Measurements from ENCODE around the gene ZNF771.

Gene ZNF771

DNA sequence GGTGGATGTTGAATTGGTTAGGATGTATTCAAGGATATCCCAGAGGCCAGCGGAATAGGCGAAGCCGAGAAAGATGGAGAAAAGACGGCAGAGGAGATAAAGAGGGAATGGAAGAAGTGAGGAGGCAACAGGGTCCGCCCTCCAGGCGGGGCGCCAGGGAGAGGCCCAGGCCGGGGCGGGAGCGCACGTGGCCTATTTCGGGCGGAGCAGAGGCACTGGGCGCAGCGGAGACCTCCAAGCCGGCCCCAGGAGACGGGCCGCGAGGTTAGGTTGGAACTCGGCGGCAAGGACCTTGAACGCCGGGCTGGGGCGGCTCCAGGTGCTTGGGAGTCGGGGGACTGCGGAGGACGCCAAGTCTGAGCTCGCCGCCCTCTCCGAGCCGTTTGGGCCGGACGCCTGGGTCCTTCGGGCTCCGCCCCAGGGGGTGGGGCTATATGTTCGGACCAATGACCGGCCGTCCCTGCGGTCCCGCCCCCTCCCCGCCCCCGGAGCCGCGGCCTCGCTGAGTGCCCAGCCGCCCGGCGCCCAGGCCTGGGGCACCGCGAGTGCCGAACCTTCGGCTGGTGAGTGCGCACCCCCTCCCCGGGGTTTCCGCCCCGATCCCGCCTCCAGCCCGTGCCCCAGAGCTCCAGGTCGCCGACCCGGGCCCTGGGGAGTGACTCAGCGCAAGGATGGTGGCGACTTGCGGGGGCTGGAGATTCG, at the start of gene ZNF771:
Gene ZNF771, plus strand, starts transcription at position 505 of the 702 bp plus-strand sequence. CDS start 448 bp downstream, outside the sequence.
- DNase-seq (ENCODE audit: low spot score), result peak; percentile 96

DNA sequence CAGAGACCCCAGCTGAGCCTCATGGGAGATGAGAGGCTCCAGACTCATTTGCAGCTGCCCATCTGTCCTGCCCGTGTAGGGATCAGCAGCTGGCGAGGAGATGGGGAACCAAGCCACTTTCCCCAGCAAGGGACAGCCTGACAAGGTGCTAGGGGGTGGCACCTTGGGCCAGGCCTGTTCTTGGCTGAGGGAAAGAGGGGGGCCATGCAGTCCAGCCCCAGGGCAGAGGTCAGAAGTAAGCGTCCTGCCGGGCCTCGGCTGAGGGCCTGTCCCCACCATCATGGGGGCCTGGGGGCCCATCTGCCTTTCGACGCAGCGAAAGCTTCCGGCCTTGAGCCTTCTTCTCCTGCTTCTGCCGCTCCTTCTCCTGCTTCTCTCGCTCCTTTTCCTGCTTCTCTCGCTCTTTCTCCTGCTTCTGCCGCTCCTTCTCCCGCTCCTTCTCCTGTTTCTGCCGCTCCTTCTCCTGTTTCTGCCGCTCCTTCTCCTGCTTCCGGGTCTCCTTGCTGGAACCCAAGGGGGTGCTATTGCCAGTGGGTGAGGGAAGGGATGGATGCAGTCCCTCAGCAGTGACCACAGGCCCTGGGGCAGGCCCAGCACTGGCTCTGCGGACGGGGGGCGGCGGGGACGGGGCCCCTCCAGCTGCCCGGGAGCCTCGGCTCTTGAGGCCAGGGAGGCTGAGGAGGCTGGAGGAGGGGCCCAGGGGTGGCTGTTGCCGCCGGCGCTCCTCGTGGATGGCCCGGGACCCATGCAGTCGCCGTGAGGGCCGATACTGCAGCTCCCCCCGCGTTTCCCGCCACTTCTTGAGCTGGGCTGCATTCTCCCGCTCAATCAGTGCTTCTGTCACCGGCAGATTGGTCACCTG, 49.5 kb upstream of the ZNF771 start:
- no peak for DNase-seq (ENCODE audit: low spot score)

DNA sequence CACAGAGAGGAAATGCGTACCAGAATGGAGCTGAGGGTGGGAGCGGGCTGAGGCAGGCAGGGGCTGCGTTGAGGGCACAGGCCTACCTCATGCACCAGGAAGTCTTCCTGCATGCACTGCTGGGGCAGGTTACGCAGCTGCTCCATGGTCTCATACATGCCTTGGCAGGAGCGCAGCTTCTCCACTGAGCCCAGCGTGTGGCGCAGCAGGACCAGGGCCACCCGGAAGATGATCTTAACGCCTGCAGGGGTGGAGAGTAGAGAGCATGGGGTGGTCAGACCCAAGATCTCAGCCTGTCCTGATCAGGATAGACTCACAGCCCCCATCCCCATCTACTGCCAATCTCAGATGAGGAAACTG, 48.8 kb upstream of the ZNF771 start:
- DNase-seq (ENCODE audit: low spot score), result no peak

DNA sequence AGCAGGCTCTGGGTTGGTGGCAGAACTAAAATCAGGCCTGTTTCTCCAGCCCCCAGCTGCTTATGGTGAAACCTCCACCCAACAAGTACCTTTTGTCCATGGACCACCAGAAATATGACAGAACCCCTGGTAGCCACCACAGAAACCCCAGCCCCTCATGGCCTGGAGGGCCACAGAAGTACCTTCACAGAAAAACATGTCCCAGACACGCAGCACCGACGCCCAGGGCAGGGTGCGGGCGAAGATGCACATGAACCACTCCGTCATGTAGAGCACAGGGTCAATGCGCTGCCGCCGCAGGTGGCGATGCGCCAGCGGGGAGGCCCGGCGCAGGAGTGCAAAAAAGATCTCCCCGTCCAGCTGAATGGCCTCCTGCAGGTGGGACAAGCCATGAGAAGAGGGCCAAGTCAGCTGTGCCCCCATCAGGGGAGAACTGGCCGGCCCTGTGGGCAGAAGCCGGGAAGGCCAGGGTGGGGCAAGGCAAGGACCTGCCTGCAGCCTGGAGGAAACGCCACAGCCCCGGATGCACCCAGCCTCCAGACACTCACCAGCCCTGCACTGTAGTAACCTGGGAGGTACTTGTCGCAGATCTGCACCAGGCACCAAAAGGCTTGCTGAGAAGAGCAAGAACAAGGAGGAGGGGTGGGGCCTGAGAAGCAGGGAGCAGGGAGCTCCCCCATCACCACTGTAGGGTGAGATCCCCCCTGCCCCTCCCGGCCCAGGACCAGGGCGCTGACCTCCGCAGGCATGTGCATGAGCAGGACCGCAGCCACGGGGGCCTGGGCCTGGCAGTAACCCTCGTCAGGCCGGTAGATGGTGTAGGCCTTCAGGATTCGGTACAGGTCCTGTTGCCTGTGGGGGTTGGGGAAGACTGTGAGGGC, 48.2 kb upstream of the ZNF771 start:
- DNase-seq (ENCODE audit: low spot score), result no peak

DNA sequence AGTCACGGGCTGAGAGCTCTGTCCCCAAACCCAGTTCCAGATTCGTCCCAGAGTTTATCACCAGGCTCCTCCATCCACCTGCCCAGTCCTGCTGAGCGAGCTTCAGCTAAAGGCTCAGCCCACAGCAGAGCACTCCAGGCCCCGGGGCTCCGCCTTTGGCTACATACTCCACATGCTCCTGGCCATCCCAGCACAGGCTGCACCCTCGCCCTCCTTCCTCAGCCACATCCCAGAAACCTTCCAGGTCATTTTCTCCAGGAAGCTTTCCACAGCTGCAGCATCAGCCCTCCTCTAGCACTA, 47.6 kb upstream of the ZNF771 start:
- no peak for DNase-seq (ENCODE audit: low spot score)

DNA sequence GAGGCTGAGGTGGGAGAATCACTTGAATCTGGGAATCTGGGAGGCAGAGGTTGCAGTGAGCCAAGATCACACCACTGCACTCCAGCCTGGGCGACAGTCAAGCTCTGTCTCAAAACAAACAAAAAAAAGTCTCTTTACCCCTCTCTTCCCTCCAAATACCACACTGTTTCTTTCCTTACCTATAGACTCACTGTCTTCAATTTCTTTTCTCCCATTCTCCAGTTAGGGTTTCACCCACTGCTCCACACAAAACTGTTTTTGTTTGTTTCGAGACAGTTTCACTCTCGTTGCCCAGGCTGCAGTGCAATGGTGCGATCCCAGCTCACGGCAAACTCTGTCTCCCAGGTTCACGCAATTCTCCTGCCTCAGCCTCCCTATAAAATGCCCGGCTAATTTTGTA, 46.2 kb upstream of the ZNF771 start:
- no peak for DNase-seq (ENCODE audit: low spot score)

DNA sequence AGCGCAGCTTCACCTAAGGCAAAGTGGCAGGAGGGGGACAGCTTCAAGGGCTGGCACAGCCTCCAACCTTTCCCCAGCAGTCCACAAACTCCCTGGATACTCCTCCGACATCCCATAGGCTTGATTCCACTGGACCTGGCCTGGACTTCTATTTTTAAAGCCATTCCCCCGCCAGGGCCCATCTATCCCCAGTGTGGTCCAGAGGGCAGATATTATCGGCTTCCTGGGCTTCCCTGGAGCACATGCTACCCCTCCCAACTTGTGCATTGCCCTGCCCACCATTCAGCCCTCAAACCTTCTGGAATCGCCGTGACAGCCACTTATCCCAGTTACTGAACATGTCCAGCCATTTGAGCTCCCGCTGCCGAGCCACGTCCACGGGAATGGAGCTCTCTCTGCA, 42.2 kb upstream of the ZNF771 start:
- no peak for DNase-seq (ENCODE audit: low spot score)

DNA sequence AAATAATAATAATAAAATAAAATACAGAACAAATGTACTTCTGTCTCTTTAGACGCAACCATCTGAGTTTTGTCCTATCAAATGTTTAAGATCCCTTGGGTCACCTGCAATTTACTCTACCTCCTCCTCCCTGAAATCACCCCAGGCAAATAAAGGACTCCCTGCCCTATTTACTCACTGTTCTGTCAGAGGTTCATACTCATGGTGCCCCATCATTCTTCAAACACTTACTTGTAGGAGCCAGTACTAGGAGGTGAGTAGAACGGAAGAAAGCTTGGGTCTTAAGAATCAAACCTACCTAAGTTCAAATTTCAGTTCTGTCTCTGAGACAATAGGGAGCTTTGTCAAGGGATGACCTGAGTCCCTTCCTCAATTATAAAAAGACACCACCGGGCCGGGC, 40.9 kb upstream of the ZNF771 start:
- DNase-seq (ENCODE audit: low spot score), result no peak

DNA sequence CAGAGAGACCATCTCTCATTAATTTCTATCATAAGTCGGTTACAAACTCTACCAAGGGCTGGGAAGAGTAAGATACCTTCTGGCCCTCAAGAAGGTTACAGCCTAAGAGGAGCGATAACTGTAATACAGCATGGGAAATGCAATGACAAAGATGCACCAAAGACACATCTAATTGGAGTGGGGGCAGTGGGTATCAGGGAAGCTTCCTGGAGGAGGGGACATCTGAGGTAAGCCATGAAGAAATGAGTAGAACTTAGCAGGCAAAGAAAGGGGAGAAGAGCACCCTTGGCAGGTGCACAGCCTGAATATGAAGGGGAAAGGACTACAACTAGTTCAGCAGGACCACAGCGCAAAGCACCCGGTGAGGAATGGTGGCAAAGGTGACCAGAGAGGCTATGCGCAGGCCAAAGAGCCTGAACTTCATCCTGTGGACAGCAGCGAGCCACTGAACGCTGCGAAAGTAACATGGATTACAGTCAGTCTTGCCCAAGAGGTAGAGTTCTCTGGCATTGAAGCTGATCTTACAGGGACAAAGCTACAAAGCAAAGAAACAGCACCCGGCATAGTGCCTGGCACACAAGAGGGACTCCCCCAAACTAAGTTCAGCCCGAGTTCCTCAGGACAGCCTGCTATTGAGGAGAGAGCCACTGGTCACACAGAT, 39.9 kb upstream of the ZNF771 start:
- no peak for DNase-seq (ENCODE audit: low spot score)

DNA sequence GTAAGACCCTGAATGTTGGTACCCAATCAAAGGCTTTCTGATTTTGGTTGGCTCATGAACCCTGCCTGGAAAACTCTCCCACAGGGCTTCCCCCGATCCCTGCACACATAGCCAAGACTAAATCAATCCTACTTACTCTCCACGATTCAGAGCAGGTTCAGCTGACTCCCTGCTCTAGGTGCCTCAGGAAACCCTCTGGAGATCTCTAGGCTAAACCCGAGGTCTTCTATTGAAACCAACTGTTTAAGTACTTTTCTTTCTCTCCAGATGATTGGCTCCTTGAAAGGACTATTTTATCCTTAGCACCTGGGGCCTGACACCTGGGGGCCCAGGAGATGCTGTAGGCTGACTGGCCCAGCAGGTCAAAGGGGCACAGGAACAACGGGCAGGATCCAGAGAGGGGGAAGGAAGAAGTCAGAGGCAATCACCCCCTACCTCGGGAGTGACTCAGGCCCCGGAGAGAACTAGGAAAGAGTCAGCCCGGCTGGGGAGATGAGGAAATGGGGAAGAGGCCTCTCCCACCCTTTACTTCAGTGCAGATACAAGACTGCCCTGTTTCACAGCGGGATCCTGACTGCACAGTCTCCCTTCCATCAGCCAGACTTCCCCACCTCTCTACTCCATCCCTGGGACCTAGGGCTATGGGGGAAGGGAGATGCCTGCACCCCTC, 39.1 kb upstream of the ZNF771 start:
- no peak for DNase-seq (ENCODE audit: low spot score)

DNA sequence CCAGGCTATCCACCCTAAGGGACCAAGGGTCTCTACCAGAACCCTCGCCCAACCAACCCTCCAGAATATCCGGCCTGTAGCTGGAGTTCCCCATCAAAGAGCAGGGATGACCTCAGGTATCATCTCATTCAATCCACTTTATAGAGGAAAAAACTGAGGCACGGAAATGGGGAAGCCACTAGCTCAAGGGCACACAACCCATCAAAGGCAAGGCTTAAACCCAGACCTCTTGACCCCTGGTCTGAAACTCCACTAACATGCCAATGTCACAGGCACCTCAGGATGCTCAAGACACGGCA, 38.7 kb upstream of the ZNF771 start:
- no peak for DNase-seq (ENCODE audit: low spot score)

DNA sequence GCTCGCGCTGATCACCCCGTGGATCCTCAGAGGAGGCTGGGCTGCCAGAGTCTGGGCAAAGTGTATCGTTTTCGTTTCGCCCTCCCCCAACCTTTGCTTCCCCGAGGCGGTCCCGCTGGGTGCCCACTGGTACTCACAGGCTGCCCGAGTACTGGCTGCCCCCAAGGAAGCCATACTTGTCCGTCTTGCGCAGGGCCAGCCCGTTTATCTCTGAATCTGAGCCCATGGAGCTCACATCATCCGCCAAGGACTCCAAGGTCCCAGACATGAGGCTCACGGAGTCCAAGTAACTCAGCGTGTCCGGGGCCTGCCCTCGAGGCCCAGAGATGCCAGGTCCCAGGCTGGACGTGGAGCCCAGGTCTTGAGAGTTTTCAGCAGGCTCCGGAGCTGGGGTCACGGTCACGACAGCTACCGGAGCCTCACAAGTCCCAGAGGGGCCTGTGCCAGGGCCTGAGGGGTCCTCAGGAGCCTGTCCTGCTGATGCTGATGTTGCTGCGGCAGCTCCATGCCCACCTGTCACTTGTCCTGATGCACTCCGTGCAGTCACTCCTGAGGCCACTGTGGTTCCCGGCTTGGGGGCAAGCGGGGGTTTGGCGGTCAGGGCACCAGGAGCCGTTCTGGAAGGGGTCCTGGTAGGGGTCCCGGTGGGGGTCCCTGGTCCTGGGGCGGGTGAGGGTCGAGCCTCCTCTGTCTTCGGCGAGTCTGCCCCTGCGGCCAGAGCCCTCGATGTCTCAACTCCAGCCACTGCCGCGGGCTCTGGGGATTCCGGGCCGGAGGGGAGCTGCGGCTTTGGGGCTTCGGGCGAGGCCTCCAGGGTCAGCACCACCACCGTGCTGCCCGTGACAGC, 38.1 kb upstream of the ZNF771 start:
- no peak for DNase-seq (ENCODE audit: low spot score)

DNA sequence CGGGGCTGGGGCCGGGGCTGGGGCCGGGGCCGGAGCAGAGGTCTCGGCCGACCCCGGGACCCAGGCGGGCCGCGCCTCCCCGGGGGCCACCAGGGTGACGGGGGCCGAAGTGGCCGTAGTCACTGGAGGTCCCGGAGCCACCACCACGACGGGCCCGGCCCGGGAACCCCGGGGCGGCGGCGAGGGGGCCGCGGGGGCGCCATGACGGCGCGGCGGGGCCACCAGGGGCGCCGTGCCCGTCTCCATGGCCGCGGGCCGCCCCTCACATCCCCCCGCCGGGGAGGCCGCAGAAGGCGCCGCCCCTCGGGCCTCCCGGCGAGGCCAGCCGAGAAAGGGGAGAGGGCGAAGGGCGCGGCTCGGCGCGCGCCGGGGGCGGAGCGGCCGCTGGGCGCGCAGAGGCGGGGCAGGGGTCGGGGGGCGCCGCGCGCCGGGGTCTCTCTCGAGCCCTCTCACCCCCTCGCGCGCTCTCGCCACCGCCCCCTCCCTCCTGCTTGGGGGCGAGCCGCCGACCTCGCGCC, 37.4 kb upstream of the ZNF771 start:
- no peak for DNase-seq (ENCODE audit: low spot score)

DNA sequence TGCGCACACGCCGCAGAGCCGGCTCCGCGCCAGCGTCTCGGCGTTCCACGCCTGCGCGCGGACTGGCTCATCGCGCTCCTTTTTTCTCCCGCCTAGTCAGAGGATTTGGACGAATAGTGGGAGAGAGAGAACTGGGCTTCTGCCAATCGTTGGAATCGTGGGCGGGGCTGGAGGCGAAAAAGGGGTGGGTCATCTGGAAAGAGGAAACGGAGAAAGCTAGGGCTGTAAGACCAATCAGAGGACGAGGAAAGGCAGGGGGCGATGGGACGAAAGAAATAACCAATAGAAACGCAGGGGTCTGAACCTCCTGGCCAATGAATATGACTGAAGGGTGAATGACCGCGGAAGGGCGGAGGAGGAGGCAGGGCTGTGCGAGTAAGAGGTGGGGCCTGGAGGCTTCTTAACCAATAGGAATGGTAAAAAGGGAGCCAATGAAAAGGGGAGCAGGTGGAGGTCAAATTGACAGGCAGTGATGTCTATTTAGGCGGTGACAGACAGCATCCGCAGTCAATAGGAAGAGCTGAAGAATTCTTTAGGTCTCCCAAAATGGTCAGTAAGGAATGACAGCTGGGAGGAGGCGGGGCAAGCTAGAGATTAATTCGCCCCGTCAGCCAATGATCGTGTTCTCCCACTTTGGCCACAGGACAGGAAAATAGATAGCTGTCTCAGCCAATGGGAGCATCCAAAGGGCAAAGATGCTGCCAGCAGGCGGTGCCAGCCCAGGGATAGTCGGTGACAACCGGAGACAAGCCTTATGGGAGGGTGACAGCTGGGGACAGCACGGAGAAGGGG, 36.8 kb upstream of the ZNF771 start, which contains the start of gene TBC1D10B:
Gene TBC1D10B, minus strand, starts transcription at position 39 of the 792 bp plus-strand sequence. CDS start 311 bp downstream, outside the sequence.
- DNase-seq (ENCODE audit: low spot score), result peak; percentile 100

DNA sequence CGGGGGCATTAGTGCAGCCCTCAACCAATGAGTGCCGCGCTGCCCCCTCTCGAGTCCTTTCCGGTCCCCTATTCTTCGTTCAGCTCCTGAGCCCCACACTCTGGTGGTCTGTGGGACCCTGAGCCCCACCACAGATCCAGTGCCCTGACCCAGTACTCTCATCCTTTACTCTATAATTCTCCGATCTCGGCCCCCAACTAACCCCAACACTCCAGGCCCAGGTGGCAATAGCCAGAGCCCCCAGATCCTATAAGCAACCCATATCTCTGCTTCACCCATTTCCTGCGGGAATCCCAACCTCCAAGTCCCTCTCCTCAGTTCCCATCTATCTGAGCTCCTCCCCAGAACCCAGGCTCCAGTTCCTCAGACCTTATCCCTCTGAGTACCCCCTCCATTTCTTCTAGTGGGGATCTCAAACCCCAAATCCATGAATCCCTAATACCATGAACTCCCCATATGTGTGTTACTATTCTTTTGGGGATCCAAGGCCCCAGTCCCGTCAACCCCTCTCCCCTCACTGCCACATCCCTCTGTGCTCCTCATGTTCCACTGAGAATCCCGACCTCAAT, 36.1 kb upstream of the ZNF771 start:
- DNase-seq (ENCODE audit: low spot score), result no peak

DNA sequence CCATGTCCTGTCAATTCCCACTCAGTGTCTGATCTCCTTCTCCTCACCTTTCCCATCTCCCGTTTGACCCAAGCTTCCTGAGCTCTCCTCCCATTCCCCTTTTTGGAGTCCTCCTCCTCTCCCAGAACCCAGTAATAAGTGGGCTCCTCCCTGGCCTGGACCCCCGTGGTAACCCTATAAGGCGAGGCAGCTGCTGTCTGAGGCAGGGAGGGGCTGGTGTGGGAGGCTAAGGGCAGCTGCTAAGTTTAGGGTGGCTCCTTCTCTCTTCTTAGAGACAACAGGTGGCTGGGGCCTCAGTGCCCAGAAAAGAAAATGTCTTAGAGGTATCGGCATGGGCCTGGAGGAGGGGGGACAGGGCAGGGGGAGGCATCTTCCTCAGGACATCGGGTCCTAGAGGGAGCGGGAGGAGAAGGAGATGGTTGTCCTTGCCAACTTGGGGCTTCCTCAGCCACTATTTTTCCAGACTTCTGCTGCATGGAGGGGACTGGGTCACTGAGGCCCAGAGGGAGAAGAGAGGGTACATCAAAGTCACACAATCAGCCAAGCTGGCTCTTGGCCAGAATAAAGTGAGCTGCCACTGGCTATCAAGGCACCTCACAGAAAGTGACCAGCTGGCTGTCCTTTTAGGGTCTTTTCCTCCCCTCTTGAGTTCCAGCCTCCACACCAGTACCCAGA, 35.2 kb upstream of the ZNF771 start:
- no peak for DNase-seq (ENCODE audit: low spot score)

DNA sequence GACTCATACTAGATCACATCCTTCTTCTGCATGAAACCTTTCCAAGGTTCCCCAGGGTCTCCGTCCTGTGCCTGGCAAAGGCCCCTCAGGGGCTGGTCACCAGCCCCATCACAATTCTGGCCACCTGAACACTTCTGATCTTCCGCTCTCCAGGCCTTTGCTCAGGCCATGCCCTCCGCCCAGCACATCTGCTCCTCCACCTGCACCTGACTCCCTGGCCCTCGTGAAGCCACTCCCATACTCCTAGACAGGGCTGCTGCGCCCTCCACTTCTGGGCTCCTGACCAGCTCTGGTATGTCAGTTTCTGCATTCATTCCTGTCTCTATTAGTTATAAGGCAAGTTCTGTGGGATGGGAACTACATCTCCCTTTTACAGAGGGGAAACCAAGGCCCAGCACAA, 34.7 kb upstream of the ZNF771 start:
- DNase-seq (ENCODE audit: low spot score), result no peak

DNA sequence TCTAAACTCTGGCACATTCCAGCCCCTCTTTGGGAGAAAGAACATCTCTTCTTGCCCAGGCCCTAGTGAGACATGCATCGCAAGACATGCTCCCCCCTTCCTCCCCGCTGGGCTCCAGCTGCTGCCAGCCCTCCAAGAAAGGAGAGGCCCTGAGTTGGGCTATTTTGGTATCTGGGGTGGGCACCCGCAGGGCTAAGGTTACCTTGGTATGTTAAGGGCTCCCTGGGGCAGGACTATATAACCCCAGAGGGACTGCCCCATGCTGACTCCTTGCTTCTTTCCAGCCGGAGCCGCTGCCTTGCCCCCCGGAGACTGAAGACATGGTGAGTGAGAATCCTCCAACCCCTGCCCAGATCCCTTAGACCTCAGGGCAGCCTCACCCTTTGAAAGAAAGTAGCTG, 32.9 kb upstream of the ZNF771 start, which contains the start of gene MYL11:
Gene MYL11, plus strand, starts transcription at position 265 of the 400 bp plus-strand sequence. Its CDS starts 56 bp downstream, at position 321.
- no peak for DNase-seq (ENCODE audit: low spot score)

DNA sequence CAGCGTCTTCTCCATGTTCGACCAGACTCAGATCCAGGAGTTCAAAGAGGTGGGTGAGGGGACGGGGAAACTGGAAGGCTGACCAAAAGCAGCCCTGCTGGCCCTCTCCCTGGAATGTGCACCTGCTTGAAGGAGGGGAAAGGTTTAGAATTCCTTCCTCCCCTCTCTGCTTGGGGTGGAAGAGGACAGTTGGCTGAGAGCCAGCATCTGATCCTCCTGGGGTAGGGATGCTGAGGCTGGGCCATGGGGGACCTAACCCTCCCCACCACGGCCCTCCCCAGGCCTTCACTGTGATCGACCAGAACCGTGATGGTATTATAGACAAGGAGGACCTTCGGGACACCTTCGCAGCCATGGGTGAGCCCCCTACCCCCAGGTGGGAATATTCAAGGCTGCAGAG, 31.5 kb upstream of the ZNF771 start:
- DNase-seq (ENCODE audit: low spot score), result no peak

Measured in left forelimb (tissue), 1 donor.